HG03565 (cell line): ENCODE data around the gene TCEANC2.

Source experiments
- ATAC-seq: cut with Tn5 transposase; IDR thresholded peaks from one replicate; pipeline ENCODE4 v1.9.1; 2021; ENCODE audit warnings: mild to moderate bottlenecking, moderate library complexity; ENCODE audit not compliant: unreplicated experiment

Gene TCEANC2

DNA sequence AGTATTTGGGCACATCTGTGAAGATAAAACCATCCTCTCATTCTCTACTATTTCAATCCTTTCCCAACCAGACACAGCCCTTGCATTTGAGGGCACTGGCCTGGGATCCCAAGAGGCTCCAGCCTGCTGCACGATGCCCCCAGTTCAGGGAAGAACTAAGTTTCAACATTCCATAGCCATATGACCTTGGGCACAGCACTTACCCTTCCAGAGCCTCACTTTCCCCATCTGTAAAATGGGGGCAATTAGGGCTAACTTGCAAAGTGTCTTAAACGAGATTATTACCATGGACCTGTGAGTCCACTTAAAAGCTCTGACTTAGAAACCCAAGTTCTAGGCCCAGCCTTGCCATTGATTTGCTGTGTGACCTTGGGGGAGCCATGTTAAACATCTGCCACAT is 76.5 kb downstream of the TCEANC2 start:
- ATAC-seq = no peak

DNA sequence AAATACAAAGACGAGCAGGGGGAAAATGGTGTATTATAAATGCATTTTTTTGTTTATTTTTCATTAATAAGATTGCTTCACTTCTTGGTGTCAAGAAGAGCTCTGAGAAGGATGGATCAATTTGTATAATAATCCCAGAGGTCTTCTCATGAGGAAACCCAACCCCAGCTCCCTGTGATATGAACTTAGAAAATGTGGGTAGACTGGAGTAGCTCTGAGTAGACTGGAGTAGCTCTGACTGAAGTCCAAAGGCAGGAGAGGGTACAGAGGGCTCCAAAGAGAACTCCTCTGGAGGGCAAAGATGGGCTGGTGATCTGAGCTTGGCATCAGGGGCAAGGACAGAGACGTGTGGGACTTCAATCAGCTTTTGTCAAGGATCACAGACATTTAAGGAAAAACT is 78.0 kb downstream of the TCEANC2 start:
- ATAC-seq = no peak

DNA sequence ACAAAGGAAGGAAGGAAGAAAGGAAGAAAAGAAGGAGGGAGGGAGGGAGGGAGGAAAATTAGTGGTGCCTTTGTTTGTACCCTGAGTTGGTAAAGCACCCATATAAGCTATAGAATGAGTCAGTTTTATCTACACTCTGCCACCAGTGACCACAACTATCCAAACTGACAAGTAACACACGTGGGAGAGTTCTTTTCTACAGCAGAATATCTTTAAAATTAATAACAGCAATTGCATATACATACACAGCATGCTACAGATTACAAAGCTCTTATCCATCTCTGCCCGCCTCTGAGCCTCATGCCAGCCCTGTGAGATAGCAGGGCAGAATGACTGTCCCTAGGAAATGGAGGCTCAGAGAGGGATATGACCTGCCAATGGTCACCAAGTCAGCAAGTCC is 79.1 kb downstream of the TCEANC2 start:
- ATAC-seq = no peak

DNA sequence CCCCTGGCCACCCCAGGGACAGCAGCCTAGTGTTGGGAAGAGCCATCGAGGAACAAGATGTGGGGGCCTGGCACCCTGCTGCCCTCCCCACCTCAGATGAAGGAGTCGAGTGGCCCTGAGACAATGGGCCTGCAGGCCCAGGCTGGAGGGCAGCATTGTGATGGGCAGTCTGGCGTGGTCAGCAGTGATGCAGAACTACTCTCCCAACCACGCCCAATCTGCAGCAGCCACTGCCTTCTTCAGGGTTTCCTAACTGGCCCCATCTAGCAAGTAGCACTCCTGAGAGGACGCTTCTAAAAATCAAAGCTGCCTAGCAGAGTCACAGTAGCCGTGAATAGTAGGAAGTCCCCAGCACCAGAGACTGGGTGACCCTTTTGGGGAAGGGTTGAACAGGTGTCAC is 80.9 kb downstream of the TCEANC2 start:
- ATAC-seq = no peak

DNA sequence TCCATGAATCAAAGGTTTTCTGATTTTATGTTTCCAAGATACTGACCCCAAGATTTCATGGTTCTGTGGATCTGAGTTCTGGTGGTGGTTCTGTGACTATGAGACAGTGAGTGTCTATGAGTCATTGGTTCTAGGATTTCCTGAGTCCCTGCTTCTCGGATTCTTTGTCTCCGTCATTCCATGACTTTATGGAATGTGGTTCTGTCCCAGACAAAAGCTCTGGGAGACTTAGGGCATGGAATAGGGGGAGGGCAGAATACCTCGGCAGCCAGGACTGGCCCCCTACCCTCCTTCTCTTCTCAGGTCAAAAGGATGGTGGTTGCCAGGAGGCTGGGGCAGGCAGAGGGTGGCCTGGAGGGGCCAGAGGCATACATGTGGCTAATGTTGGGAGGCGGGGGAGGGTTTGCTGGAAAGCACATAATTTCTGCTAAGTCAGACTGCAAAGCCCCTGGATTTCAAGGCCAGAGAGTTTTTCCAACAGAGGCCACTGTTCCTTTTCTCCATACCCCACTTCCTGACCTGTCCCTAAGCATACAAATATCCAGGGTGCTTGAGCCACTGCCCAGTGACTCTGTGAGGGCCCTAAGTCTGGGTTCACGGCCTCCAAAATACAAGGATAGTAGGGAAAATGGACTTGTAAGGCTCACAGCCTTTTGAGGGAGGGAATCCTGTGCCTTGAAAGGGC is 82.2 kb downstream of the TCEANC2 start:
- ATAC-seq = no peak

DNA sequence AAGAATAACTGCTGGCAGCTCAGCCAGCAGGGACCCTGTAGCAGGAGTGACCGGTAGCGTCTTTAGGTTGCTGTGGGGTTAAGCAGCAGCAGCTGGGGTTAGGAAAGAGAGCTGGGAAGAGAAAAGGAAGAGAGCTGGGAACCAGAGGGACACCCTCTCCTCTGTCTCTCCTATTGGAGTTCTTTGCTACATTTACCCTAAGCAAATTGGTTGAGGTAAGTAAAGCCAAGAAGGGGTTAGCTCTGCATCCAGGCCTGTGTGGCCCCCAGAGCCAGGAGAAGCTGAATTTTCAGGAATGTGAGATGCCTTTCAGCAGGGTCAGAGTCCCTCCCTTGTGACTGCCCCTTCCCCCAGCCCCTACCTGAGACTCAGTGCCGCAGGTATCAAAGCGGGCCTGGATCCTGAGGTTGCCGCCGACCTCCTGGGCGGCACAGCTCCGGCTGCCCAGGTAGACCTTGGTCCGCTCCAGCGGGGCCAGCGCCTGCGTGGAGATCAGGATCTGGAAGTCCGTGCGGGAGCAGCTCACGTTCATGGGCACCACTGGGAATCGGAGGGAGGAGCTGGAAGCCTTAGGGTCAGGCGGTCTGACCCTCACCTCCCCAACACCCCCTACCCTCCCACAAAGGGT is 83.0 kb downstream of the TCEANC2 start:
- ATAC-seq = no peak

DNA sequence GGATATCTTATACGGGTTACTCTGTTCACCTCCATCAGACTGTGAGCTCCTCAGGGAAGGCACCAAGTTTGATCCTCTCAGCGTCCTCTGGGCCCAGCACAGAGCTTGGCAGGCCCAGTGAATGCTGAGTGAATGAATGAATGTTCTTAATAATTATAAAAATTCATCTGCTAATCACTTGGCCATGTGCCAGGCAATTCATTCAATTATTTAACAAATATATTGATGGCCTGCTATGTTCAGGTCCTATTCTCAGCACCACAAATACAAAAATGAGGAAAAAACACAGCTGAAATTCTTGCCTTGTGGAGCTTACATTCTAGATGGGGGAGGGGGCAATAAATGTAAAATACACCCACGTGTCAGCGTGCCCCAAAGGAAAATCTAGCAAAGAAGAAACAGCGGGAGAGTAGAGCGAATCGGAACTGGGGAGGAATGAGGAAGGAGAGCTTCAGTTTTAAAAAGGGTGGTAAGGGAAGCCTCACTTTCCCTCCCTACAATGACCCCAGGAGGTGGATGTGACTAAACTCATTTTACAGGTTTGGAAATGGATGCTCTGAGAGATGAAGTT is 83.6 kb downstream of the TCEANC2 start:
- no peak for ATAC-seq

DNA sequence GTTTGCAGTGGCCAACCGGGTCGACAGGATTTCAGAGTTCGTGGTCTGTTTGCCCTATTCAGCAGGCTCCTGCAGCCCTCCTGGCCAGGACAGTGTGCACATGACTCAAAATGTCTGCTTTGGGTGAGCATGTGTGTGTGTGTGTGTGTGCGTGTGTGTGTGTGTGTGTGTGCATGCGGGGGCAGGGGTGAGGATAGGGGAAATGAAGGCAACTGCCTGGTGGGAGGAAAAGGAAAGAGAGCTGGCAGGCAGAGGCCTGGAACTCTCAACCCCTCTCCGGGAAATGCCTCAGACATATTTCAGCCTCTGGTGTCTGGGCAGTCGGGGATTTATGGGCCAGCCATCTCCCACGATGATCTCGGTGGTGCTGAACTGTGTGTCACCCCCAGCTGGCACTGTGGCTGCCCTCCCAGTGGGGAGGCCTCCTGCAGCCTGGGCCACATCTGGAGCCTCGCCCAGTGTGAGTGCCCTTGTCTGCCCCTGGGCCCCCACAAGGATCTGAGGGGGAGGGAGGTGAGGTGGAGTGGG is 84.2 kb downstream of the TCEANC2 start:
- ATAC-seq = no peak

DNA sequence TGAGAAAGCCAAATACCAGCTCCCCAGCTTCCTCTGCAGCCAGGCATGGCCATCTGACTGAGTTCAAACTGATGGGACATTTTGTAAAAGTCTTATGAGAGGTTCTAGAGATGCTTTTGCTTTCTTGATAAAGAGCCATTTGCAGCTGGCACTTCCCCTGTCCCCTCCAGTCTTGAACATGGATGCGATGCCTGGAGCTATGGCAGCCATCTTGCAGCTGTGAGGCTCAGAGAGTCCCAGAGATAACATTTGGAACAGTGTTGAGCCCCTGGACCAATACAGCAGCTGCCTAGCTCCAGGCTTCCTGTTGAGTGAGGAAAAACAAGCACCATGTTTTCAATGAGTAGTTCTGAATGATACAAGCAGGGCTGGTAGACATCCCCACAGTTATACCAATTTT is 85.6 kb downstream of the TCEANC2 start:
- ATAC-seq = no peak

DNA sequence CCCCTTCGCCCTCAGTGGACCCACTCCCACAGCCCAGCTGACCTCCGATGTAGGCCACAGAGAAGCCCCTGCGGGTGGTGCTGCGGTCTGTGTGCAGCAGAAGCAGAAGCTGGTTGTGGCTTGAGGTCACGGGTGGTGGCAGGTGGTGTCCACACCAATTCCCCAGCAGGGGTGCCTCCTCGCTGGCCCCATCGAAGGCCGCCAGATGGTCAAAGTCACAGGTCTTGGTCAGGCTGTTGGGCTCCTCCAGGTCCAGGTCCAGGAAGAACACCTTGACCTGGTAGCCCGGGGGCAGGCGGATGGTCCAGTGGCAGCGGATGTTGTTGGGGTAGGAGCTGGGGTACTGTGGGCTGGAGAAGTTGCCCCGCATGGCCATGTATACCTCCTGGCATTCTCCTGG is 86.3 kb downstream of the TCEANC2 start:
- ATAC-seq = no peak

DNA sequence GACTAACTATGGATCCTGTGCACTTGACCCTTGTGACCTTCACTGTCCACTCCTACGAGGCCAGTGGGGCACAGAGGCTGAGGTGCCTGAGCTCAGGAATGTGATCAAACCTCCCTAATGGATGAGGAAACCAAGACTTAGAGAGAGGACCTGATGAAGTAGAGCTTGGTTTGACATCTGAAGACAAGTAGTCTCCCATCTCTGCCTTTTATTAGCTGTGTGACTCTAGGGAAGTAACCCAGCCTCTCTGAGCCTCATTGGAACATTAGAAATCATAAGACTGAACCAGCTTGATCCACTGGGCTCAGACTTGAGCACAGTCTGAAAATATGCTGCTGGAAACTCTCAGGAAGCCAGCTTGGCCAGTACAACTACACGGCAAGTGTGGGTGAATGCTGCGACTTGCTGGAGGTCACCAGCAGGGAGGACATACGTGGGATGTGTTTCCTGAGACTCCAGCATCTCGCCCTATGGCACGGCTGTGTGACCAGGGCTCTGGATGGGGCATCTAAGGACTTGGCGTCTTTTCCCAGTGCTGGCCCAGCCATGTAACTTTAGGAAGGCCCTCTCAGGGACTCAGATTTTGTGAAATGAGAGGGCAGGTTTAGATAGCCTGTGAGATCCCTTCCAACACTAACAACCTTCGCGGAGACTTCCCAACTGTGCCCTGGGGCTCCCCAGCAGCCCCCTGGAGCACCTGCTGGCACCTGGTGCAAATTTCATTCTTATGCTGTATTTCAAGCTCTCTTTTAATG is 88.9 kb downstream of the TCEANC2 start:
- no peak for ATAC-seq

DNA sequence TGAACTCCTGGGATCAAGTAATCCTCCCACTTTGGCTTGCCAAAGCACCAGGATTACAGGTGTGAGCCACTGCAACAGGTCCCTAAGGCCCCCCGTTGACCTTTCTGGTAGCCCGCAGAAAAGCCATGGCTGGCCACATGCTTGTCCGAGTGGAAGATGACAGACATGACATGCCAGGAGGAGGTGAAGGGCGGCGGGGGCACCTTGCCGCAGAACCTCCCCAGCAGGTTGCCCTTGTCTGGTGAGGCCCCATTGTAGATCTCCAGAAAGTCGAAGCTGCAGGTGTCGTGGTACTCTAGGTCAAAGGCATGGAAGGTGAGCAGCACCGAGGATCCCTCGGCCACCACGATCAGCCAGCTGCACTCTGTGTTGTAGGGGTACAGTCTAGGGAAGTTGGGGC is 91.0 kb downstream of the TCEANC2 start:
- no peak for ATAC-seq

DNA sequence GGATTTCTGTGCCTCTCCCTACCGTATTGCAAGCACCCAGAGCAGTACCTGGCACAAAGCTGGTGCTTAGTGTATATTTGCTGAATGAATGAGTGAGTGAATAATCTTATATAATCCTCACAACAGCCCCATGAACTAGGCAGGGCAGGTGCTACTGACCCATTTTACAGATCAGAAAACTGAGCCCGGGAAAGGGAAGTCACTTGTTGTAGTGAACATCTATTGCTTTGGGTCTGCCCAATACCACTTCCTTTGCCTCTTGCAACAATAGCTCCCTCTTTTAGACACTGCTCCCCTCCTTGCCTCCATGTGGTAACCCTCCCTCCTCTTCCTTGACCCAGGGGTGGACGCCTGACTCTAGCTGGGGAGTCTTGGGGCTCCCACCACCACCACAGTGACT is 96.3 kb downstream of the TCEANC2 start:
- ATAC-seq = no peak

DNA sequence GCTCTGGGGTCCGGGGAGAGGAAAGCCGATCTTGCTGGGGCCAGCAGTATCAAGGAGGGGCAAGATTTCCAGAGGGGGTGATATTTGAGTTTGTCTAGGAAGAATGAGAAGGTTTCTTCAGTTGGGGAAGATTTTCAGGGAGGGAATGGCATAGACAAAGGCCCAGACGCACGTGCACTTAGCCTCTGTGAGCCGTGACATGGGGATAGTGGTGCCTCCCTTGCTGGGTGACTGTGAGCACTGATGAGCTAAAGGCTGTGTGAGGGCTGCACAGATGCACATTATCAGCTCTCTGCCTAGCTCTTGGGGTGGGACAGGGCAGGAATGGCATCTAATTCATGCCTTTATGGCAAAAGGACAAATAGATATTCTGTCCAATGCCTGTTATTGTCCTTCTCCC is 97.6 kb downstream of the TCEANC2 start:
- ATAC-seq = no peak

DNA sequence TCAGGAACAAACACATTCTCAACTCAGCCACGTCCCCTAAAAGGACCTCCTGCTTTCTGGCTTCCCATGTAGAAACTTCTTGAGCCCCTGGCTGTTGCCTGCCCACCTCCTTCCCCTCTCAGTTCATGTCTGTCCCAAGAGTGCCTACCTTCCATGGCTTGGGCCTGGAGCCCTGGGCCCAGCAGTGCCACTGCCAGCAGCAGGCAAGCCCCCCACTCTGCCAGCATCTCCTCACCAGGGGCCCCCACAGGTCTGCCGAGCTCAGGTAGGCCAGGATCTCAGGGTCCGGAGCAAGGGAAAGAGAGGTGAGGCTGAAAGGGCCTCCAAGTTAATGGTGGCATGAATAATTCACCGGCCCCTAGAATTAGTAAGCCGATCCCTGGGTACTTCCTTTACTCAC is 99.3 kb downstream of the TCEANC2 start, which contains the start of gene CDCP2:
Gene CDCP2 (minus strand): TSS at position 305 of the 400 bp plus-strand sequence. CDS start 78 bp downstream, at position 227.
- no peak for ATAC-seq

DNA sequence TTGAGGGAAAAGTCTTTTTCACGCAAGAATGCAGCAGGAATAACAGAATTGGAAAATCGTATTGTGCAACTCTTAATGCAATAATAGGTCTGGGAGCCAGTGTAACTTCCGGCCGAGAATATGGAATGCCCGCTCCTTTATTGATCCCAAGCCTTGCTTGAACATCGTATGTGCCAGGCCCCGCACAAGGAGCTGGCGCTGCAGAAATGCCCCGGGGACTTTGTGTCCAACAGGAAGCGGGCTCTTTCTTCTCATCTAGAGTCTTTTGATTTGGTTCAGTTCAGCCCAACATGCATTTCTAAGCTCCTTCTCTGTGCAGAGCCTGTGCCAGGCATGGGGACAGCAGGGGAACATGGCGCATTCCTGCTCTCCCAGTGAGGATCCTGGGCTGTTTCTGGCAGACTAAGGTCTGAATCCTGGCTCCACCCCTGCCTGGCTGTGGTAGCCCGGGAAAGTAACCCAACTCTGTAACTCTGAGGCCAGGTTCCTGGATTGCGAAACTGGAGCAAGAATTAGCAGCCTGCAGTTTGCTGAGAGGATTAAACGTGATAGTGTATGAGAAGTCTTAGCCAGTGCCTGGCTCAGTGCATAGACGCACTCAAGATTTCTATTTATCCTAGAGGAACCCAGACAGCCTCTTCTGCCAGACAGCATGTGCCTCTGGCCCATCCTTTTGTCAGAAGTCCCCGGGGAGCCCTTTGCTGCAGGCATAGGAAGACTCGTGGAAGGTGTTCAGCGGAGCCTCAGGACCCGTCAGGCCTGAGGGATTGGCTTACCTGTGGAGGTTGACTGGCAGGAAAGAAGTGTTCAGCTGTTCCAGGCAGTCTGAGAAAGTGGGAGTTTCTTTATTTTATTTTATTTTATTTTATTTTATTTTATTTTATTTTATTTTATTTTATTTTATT is 100.4 kb downstream of the TCEANC2 start:
- no peak for ATAC-seq
